Right lung (tissue), 5 donors: ENCODE data around the gene XPC. TPM values are rescaled to one million over a fixed set of nuclear protein-coding genes. Genes with fewer than 3 reads are reported as not detected.

Experiments used
- DNase-seq, 2 donors: peaks; one replicate each; pipeline ENCODE4 v3.0.0-alpha.2; 2013
- polyA plus RNA-seq, 5 donors: library from polyadenylated mRNA; unstranded; fragments of 120-200 nt; gene quantifications; one replicate each; pipeline versions ENCODE4 v1.2.1 to v1.2.3, GENCODE V29; 2013; ENCODE audit warnings: inconsistent platforms in 1 of 5, low replicate concordance in 1 of 5; ENCODE audit not compliant: insufficient read length in 5 of 5, insufficient read depth in 1 of 5

Gene XPC
- polyA plus RNA-seq, 5 donors = 35.7 to 49.5 (median 45.8) TPM

- peak in 1 of 2 donors; percentile 70 for DNase-seq
These were observed 31.3 kb upstream of the XPC start for GRCh38 chr3:14209581-14210289.

- DNase-seq = no peak
These were observed 30.6 kb upstream of the XPC start for GRCh38 chr3:14208977-14209394.

GRCh38 chr3:14208168-14208567, 29.8 kb upstream of the XPC start:
- no peak for DNase-seq

- DNase-seq = no peak
These were observed 28.3 kb upstream of the XPC start for GRCh38 chr3:14206548-14207177.

GRCh38 chr3:14204515-14205284, 26.3 kb upstream of the XPC start:
- DNase-seq = no peak

- DNase-seq = peak; percentile 77 to 84
These were observed 25.2 kb upstream of the XPC start for GRCh38 chr3:14203521-14204079.

GRCh38 chr3:14202874-14203520, 24.6 kb upstream of the XPC start:
- DNase-seq = no peak

GRCh38 chr3:14201940-14202684, 23.7 kb upstream of the XPC start:
- no peak for DNase-seq

- DNase-seq = no peak
These were observed 22.4 kb upstream of the XPC start for GRCh38 chr3:14200841-14201240.

- DNase-seq = no peak
These were observed 21.9 kb upstream of the XPC start for GRCh38 chr3:14200276-14200675.

GRCh38 chr3:14199641-14200040, 21.2 kb upstream of the XPC start:
- DNase-seq = no peak

GRCh38 chr3:14194865-14195264, 16.5 kb upstream of the XPC start:
- DNase-seq = no peak

- DNase-seq = no peak
These were observed 9.8 kb upstream of the XPC start for GRCh38 chr3:14188041-14188754.

- DNase-seq = no peak
These were observed 8.6 kb upstream of the XPC start for GRCh38 chr3:14186854-14187458.

GRCh38 chr3:14183015-14183577, 4.7 kb upstream of the XPC start:
- DNase-seq = no peak

GRCh38 chr3:14181253-14181652, 2.9 kb upstream of the XPC start:
- DNase-seq = no peak

GRCh38 chr3:14179795-14180194, 1.4 kb upstream of the XPC start:
- no peak for DNase-seq

GRCh38 chr3:14179114-14179465, 689 bp upstream of the XPC start:
- no peak for DNase-seq

- DNase-seq = no peak
These were observed 688 bp downstream of the XPC start for GRCh38 chr3:14177580-14178246.
